HEK293T (cell line): Measurements from ENCODE around the gene ABCA4.
"Not testable (repeated sequence)": the region's sequence is repeated elsewhere in the genome, so short reads cannot be mapped to it uniquely, and the experiment has no call there.

Experiments
- CTCF ChIA-PET: fragments of 350-600 bp; formaldehyde crosslinking; extraction: SDS; loops from one replicate; lab custom pipeline; 2021; ENCODE audit warnings: antibody characterized with exemption, inconsistent platforms; lab: Yijun Ruan, JAX
- POLR2A ChIA-PET: fragments of 350-600 bp; formaldehyde crosslinking; extraction: SDS; loops from one replicate; lab custom pipeline; 2020; ENCODE audit warnings: antibody characterized with exemption, inconsistent platforms; lab: Yijun Ruan, JAX
- DNase-seq: peaks from one replicate; pipeline ENCODE4 v3.0.0; 2012; ENCODE audit warnings: mixed read lengths; ENCODE audit errors: extremely low spot score
- ARNT ChIP-seq: fragments of 450-650 bp; IDR thresholded peaks from 2 replicates; pipeline ENCODE4 v1.6.1; 2017; ENCODE audit warnings: mild to moderate bottlenecking
- BHLHE40 ChIP-seq: fragments of 450-650 bp; IDR thresholded peaks from 2 replicates; pipeline ENCODE4 v1.6.1; 2016; ENCODE audit warnings: mild to moderate bottlenecking, moderate library complexity, borderline replicate concordance
- CTBP1 ChIP-seq: fragments of 450-650 bp; IDR thresholded peaks from 2 replicates; pipeline ENCODE4 v1.6.1; 2016; ENCODE audit warnings: borderline replicate concordance
- ELF4 ChIP-seq: fragments of 450-650 bp; IDR thresholded peaks from 2 replicates; pipeline ENCODE4 v1.6.1; 2017; ENCODE audit warnings: antibody characterized with exemption
- FOXA1 ChIP-seq: fragments of 450-650 bp; IDR thresholded peaks from 2 replicates; pipeline ENCODE4 v1.6.1; 2016; ENCODE audit warnings: mild to moderate bottlenecking
- FOXK2 ChIP-seq: fragments of 450-650 bp; IDR thresholded peaks from 2 replicates; pipeline ENCODE4 v1.6.1; 2016; ENCODE audit warnings: mild to moderate bottlenecking
- FOXM1 ChIP-seq: fragments of 450-650 bp; IDR thresholded peaks from 2 replicates; pipeline ENCODE4 v1.6.1; 2017; ENCODE audit warnings: mild to moderate bottlenecking, borderline replicate concordance
- HDGF ChIP-seq: fragments of 450-650 bp; IDR thresholded peaks from 2 replicates; pipeline ENCODE4 v1.6.1; 2017; ENCODE audit warnings: antibody characterized with exemption, borderline replicate concordance
- L3MBTL2 ChIP-seq: fragments of 450-650 bp; conservative IDR thresholded peaks from 2 replicates; pipeline ENCODE4 v1.6.1; 2016; ENCODE audit warnings: mild to moderate bottlenecking
- LEF1 ChIP-seq: fragments of 450-650 bp; IDR thresholded peaks from 2 replicates; pipeline ENCODE4 v1.6.1; 2017; ENCODE audit warnings: mild to moderate bottlenecking, borderline replicate concordance
- NFRKB ChIP-seq: fragments of 450-650 bp; IDR thresholded peaks from 2 replicates; pipeline ENCODE4 v1.6.1; 2016; ENCODE audit warnings: mild to moderate bottlenecking, moderate library complexity
- PKNOX1 ChIP-seq: fragments of 450-650 bp; IDR thresholded peaks from 2 replicates; pipeline ENCODE4 v1.6.1; 2016
- SP1 ChIP-seq: fragments of 450-650 bp; IDR thresholded peaks from 2 replicates; pipeline ENCODE4 v1.6.1; 2017
- SUZ12 ChIP-seq: fragments of 450-650 bp; IDR thresholded peaks from 2 replicates; pipeline ENCODE4 v1.6.1; 2016; ENCODE audit warnings: mild to moderate bottlenecking
- TARDBP ChIP-seq: fragments of 450-650 bp; IDR thresholded peaks from 2 replicates; pipeline ENCODE4 v1.6.1; 2016
- ZNF384 ChIP-seq: fragments of 450-650 bp; IDR thresholded peaks from 2 replicates; pipeline ENCODE4 v1.6.1; 2016

ABCA4 gene

DNA sequence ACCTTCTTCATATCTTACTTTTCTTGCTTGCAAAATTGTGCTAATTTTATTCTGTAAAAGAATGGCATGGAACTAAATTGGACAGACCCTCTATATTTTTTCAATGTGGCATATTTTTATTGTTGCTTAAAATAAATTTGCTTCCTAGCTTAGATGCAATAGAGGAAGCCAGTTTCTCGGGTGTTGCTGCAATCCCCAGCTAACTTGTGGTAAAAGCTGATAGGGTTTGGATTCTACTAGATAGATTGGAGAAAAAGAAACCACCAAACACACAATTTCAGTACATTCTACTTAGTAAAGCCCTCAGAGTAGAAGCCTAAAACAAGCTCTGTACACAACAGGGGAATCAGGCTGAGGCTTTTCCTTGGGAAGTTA, 162.2 kb downstream of the ABCA4 start:
- ChIA-PET CTCF (no interaction called here), POLR2A (no interaction called here)
- DNase-seq, result no peak
- no peak for TF ChIP-seq ZNF384
- no peak for TF ChIP-seq FOXA1

GRCh38 chr1:93958032-93958725, 162.8 kb downstream of the ABCA4 start:
- ChIA-PET POLR2A (no interaction called here), CTCF (no interaction called here)
- no peak for DNase-seq
- TF ChIP-seq FOXK2 (no peak), PKNOX1 (no peak), SUZ12 (no peak), FOXA1 (no peak), NFRKB (no peak), ZNF384 (no peak)

DNA sequence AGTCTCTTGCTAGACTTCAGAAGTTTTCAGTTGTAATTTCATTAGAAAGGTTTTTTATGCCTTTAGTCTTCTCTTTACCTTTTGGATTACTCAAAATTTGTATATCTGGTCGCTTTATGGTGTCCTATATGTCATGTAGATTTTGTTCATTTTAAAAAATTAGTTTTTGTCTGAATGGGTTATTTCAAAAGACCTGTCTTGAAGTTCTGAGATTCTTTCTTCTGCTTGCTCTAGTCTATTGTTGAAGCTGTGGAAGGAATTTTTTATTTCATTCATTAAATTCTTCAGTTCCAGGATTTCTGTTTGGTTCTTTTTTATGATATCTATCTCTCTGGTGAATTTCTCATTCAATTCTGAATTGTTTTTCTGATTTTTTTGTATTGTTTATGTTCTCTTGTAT, 165.2 kb downstream of the ABCA4 start:
- no peak for DNase-seq
- TF ChIP-seq BHLHE40 (no peak), NFRKB (no peak), SP1 (no peak), ZNF384 (no peak), TARDBP (no peak), SUZ12 (no peak), ELF4 (no peak), FOXK2 (no peak), L3MBTL2 (no peak), LEF1 (no peak), FOXM1 (no peak), FOXA1 (no peak), PKNOX1 (no peak), CTBP1 (no peak), HDGF (no peak), ARNT (no peak)
- ChIA-PET POLR2A (no interaction called here), CTCF (interaction anchor here (0.6 kb wide), 1 partner anchor 471 kb away, joined by 3 read pairs; no protein-coding TSS in a partner anchor)

DNA sequence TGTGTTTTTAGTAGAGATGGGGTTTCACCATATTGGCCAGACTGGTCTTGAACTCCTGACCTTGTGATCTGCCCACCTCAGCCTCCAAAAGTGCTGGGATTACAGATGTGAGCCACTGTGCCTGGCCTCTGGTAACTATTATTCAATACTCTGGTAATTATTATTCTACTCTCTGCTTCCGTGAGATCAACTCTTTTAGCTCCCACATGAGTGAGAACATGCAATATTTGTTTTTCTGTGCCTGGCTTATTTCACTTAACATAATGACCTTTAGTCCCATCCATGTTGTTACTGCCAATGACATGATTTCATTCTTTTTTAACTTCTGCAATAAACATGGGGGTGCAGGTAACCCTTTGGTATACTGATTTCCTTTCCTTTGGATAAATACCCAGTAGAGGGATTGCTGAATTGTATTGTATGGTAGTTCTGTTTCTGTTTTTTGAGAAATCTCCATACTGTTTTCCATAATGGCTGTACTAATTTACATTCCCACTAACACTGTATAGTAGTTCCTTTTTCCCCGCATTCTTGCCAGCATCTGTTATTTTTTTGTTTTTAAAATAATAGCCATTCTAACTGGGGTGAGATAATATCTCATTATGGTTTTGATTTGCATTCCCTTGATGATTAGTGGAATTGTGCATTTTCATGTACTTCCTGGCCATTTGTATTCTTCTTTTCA, 173.8 kb downstream of the ABCA4 start:
- CTCF ChIA-PET, POLR2A ChIA-PET, DNase-seq: not testable (repeated sequence)
